HG02759 (cell line): ENCODE data around the gene LIMA1.
A peak's percentile ranks its signal among the peaks of the same experiment; 100 is the strongest.
"Not testable (repeated sequence)": the region's sequence is repeated elsewhere in the genome, so short reads cannot be mapped to it uniquely, and the experiment has no call there.

Experiments used
- ATAC-seq: cut with Tn5 transposase; IDR thresholded peaks from one replicate; pipeline ENCODE4 v1.9.1; 2021; ENCODE audit warnings: mild to moderate bottlenecking, moderate library complexity; ENCODE audit not compliant: unreplicated experiment

The LIMA1 gene

DNA sequence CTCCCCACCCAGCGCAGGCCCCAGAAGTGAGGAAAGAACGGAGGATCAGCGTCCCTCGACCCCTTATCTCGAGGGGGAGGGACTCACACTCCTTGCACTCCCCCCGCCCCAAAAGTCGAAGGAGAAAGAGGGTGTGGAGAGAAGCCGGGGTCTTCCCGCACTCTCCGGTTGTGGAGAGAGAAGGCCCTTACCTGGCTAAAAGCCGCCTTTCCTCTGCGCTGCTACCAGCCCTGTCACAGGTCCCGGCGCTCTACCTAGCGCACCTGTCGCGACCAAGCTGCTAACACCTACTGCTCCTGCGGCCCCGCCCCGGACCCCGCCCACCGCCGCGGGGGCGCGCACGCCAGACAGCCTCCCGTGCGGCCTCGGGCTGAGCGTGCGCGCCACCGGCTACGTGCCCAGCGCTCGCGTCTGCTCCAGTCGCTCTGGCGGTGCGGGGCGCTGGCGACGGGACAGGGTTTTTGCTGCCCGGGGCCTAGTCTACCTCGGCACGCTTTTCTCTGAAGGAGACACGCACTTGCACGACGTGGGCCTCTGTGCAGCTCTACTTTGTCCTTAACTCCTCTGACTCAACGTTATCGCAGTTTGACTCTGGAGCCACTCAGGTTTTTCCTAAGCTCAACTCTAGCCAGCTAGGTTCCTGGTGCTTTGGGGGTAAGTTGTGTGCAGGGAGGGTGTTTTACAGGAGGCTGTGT is at the start of gene LIMA1:
LIMA1 (minus strand) TSS at position 292 of the 695 bp plus-strand sequence. CDS start 34,769 bp downstream, outside the sequence.
- ATAC-seq, result peak; percentile 97

DNA sequence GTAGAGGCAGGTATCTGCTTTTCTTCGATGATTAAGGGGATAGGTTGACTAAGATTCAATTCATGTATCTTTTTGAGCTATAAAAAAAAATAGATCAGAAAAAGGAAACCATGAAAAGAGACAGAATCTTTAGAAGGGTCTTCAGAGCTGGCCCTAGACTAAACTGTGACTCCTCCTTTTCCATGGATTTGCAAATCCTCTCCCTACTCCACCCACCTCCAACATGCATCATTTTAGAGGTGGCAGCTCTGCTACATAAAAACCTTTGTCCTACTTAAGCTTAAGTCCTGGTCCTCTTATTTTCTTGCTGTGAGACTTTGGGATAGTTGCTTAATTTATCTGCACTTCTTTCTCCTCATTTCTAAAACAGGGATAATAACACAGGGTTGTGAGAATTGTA is 48.4 kb upstream of the LIMA1 start:
- ATAC-seq, result no peak

DNA sequence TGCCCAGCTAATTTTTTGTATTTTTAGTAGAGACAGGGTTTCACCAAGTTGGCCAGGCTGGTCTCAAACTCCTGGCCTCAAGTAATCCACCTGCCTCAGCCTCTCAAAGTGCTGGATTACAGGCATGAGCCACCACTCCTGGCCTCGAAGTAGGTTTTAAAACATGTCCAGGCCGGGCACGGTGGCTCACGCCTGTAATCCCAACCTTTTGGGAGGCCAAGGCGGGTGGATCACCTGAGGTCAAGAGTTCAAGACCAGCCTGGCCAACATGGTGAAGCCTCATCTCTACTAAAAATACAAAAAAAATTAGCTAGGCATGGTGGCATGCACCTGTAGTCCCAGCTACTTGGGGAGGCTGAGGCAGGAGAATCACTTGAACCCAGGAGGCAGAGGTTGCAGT is 45.3 kb upstream of the LIMA1 start:
- ATAC-seq, result not testable (repeated sequence)

DNA sequence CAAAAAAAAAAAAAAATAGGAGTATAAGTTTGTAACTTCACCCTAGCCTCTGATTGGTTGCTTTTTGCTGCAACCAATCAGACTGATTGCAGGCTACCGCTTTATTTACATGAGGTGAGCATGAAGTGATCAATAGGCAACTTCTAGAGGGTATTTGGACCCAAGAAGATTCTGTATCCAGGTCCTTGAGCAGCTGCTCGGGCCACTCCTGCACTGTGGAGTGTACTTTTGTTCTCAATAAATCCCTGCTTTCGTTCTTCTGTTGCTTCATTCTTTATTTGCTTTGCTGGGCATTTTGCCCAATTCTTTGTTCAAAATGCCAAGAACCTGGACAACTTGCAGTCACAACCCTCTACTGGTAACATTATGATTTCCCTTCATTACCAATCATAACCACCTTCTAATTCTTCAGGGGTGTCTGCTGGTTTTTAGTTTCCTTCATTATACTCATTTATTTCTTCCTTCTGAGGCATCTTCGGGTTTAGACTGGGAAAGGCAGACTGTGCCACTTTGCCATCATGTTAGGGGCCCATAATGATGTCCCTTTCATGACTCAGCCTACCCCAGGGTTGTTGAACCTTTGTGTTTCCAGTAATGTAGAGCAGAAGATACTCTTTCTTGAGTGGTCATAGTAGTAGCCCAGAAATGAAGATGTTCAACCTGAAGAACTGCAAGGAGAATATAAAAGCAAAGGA is 43.4 kb upstream of the LIMA1 start:
- no peak for ATAC-seq

DNA sequence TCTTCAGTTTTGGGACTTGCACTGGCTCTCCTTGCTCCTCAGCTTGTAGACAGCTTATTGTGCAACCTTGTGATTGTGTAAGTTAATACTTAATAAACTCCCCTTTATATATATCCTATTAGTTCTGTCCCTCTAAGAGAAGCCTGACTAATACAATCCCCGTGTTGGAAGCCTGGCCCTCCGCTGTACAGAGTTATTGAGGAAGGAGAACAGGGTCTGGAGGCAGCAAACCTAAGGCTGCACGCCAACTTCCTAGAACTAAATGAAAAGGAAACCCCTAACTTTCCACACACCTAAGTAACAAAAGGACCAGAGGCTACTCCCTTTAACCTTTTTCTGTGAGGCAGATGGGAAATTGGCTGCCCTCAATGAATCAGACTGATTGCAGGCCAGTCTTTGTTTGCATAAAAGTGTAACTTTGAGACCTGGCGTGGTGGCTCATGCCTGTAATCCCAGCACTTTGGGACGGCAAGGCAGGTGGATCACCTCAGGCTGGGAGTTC is 42.6 kb upstream of the LIMA1 start:
- no peak for ATAC-seq

DNA sequence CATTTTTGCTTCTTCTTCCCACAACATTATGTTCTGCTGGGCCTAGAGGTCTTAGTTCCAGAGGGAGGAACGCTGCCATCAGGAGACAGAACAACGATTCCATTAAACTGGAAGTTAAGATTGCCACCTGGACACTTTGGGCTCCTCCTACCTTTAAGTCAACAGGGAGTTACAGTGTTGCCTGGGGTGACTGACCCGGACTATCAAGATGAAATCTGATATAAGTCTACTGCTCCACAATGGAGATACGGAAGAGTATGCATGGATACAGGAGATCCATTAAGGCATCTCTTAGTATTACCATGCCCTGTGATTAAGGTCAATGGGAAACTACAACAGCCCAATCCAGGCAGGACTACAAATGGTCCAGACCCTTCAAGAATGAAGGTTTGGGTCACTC is 41.5 kb upstream of the LIMA1 start:
- not testable (repeated sequence) for ATAC-seq

DNA sequence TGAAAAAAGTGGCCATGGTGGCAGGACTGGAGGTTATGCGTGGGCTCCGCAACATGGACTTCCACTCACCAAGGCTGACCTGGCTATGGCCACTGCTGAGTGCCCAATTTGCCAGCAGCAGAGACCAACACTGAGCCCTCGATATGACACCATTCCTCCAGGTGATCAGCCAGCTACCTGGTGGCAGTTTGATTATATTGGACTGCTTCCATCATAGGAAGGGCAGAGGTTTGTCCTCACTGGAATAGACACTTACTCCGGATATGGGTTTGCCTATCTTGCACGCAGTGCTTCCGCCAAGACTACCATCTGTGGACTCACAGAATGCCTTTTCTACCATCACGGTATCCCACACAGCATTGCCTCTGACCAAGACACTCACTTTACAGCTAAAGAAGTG is 40.8 kb upstream of the LIMA1 start:
- ATAC-seq, result not testable (repeated sequence)

DNA sequence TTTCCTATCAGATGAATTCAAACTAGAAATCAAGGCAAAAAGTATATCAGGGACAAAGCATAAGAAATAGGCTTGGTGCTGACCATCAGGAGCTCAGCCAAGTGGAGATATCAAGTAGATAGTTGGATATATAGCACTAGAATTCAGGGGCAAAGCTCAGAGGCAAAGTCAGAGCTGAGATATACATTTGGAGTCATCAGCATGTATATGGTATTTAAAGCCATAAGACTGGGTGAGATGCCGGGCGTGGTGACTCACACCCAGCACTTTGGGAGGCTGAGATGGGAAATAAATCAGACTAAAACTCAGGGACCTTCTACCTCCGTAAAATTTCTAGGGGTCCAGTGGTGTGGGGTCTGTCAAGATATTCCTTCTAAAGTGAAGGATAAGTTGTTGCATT is 38.9 kb upstream of the LIMA1 start:
- no peak for ATAC-seq

DNA sequence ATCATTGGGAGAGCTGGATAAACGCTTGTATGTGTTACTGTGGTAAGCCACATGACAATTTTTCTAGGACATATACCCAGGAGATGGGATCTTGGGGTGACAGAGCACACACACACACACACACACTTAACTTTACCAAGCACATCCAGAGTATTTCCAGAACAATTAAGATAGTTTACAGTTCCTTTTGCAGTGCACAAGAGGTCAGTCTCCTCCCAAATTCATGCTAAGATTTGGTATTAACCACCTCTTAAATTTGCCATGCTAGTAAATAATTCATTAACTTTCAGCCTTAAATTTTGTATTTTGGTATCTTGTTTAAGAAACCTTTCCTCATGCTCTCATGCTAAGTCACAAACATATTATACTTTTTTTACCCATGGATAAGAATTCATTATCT is 33.9 kb upstream of the LIMA1 start:
- no peak for ATAC-seq

DNA sequence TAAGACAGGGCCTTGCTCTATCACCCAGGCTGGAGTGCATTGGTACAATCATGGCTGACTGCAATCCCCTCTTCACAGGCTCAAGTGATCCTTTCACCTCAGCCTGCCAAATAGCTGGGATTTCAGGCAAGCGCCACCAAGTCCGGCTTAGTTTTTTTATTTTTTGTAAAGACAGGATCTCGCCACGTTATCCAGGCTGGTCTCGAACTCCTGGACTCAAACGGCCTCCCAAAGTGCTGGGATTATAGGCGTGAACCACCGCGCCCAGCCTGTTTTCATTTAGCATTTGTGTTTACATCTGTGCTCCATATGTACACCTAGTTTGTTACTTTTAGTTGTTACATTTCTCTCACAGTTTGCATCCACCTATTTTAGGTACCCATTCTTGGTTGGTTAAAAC is 32.5 kb upstream of the LIMA1 start:
- ATAC-seq, result no peak

DNA sequence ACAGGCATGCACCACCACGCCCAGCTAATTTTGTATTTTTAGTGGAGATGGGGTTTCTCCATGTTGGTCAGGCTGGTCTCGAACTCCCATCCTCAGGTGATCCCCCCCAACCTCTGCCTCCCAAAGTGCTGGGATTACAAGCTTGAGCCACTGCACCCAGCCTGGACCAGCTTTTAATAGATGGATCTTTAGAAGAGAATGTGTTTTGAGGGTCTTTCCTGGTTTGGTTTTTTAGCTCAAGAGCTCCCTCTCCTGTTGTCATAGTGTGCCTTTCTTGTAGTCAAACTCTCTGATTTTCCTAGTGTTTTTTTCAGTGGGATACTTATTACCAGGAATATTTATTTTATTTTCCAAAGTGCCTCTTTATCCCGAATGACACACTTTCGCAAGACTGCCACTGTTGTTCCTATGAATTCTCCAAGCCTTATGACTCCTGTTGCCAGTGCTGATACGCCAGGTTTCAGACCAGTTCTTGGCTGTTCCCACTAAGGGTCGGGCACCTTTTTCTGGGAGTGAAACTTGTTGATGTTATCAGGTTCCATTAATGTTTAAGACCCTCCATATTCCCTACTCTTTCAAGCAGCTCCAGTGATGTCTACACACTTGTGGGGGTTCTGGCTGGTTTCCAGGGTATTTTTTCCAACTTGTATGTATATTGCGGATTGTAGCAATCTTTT is 31.5 kb upstream of the LIMA1 start:
- no peak for ATAC-seq

DNA sequence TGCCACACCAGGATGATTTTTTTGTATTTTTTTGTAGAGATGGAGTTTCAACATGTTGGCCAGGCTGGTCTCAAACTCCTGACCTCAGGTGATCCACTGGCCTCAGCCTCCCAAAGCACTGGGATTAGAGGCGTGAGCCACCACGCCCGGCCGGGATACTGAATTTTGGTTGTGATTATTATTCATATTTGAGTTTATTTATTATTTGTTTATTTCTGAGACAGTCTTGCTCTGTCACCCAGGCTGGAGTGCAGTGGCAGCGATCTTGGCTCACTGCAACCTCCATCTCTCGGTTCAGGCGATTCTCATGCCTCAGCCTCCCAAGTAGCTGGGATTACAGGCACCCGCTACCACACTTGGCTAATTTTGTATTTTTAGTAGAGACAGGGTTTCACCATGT is 30.7 kb upstream of the LIMA1 start:
- ATAC-seq, result not testable (repeated sequence)

DNA sequence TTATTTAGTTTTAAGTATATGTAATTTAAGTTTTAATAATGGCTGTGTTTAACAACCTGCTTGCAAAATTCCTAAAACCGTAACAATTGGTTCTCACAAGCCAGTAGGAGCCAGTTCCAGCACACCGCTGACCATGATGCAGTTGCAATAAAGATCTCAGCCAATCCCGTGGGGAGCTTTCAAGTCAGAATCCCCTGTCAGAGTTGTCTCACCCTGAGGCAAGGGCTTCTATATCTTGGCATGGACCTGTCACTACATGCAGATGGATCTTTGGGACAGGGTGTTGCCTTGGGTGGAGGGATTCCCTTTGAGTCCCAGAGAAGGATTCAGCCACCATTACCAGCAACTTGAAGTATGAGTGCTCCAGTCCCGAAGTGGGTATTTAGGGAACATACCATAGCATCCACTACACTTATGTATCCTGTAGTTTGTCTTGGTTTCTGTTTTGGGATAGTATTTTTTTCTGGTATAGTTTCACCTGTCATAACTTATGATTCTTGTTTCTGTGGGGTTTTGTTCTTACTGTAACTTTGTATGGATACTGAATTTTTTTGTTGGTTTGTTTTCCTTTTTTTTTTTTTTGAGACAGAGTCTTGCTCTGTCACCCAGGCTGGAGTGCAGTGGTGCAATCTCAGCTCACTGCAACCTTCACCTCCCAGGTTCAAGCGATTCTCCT is 30.1 kb upstream of the LIMA1 start:
- ATAC-seq, result no peak

DNA sequence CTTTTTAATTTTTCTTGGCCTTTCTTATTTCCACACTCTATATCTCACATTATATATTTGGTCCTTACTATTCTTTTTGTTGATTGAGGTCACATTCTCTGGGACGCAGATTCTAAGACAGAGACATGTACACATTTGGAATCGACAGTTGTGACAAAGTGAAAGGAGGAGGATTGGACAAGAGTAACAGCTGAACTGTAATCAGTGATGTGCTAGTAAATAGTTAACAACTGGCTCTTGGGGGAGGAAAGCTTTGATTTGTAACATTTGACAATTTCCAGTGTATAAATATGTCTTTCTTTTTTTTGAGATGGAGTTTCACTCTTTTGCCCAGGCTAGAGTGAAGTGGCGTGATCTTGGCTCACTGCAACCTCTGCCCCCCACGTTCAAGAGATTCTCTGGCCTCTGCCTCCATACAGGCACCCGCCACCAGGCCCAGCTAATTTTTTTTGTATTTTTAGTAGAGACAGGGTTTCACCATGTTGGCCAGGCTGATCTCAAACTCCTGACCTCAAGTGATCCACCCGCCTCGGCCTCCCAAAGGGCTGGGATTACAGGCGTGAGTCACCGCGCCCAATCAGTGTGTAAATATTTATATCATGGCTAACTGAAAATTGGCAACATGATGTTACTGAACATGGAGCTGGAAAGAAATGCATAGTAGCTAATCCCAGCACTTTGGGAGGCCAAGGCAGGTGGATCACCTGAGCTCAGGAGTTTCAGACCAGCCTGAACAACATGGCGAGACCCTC is 28.7 kb upstream of the LIMA1 start:
- not testable (repeated sequence) for ATAC-seq

DNA sequence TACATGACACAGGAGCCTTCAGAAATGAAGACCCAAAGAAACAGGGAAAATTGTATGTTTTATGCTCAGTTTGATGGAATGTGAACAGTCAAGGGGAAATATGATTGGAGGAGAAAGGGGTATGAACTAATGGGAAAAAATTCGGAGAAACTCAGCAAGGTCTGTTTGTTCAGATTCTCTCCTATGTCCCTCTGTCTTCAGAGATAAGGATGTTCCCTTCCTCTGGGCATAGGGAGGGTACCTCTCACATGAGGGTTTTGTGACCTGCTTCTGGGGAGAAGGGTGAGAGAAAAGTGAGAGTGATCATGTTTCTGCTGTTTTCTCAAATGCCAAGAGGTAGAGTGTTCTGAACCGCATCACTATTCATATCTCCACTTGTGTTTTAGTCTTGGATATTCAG is 26.6 kb upstream of the LIMA1 start:
- no peak for ATAC-seq

DNA sequence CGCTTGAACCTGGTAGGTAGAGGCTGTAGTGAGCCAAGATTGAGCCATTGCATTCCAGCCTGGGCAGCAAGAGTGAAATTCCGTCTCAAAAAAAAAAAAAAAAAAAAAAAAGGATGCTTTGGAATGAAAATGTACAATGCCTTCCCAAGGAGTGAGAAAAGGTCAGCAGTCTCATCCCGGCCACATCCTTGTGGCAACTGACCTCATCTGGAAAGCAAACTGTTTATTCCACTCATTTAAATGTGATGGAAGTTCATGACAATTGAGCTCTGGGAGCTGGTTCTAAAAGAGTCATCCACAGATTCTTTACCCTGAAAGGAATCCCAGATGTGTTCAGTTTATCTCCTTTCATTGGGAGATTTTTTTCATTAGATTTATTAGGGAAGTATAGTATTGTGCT is 19.4 kb upstream of the LIMA1 start:
- no peak for ATAC-seq

DNA sequence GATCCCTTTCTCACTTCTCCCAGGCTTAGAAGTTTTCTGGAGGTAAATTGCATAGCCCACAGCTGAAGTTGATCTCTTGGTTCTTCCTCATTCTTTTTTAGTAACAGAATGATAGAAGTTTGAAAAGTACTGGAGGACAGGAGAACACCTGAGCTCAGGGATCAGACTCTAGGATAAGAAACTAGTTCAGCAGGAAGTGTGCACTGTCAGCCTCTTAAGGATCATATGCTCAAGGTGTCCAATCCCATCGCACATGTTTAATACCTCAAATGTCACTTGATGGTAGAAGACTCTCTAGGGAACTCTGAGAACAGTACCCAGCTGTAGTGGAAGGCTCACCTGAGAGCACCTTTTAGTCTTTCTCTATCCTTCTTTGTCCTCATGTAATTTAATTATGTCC is 14.7 kb upstream of the LIMA1 start:
- ATAC-seq, result no peak

DNA sequence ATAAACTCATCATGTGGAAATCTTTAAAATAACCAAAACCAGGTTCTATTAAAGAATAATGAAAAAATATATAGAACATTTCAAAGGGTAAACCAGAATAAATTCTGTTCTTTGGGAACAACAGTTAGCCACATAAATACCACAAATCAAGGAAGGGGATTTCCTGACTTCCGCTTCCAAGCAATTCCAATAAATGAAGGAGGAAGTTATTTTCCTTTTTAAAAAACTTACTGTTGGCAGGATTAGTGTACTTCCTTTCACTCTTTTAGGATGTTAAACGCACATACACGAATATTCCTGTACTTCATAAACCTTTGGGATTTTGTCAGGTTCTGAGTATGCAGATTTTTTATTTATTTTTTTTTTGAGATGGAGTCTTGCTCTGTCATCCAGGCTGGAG is 13.7 kb upstream of the LIMA1 start:
- no peak for ATAC-seq

DNA sequence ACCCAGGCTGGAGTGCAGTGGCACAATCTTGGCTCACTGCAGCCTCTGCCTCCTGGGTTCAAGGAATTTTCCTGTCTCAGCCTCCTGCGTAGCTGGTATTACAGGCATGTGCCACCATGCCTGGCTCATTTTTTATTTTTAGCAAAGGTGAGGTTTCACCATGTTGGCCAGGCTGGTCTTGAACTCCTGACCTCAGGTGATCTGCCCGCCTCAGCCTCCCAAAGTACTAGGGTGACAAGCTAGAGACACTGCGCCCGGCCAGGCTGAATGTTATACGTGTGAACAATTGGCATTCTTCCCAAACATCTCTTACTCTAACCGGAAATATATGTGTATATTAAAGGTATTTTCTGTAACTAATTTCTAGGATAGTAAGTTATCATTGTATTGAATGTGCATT is 13.2 kb upstream of the LIMA1 start:
- ATAC-seq, result no peak

DNA sequence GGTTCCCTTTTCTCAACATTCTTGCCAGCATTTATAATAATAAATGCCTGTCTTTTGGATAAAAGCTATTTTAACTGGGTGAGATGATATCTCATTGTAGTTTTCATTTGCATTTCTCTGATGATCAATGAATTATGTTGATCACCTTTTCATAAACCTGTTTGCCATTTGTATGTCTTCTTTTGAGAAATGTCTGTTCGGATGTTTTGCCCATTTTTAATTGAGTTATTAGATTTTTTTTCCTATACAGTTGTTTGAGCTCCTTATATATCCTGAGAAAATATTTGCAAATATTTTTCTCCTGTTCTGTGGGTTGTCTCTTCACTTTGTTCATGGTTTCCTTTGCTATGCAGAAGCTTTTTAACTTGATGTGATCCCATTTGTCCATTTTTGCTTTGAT is 8.1 kb upstream of the LIMA1 start:
- no peak for ATAC-seq

DNA sequence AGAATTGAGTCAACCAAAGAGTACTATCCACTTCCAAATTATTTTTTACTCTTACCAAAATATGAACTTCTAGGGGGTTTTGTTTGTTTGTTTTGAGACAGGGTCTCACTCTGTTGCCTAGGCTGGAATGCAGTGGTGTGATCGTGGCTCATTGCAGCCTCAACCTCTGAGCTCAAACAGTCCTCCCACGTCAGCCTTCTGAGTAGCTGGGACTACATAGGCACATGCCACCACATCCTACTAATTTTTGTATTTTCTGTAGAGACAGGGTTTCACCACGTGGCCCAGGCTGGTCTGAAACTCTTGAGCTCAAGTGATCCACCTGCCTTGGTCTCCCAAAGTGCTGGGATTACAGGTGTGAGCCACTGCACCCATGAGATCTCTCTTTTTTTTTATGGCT is 7.4 kb upstream of the LIMA1 start:
- ATAC-seq, result not testable (repeated sequence)
